Hematopoietic multipotent progenitor cell treated with erythropoietin and hydrocortisone succinate and interleukin-3 and kit ligand, for 4 days (in vitro differentiated cells): ENCODE measurements around the gene HAVCR2.
A peak's percentile ranks its signal among the peaks of the same experiment; 100 is the strongest.

Experiments used
- DNase-seq: peaks from one replicate; pipeline ENCODE4 v3.0.0-alpha.2; 2015

HAVCR2 gene

GRCh38 chr5:157108976-157109375 is at the start of gene HAVCR2:
Gene HAVCR2, minus strand, starts transcription at chr5:157109044. Its CDS starts 61 bp downstream, at chr5:157108983.
- peak; percentile 86 for DNase-seq

DNA sequence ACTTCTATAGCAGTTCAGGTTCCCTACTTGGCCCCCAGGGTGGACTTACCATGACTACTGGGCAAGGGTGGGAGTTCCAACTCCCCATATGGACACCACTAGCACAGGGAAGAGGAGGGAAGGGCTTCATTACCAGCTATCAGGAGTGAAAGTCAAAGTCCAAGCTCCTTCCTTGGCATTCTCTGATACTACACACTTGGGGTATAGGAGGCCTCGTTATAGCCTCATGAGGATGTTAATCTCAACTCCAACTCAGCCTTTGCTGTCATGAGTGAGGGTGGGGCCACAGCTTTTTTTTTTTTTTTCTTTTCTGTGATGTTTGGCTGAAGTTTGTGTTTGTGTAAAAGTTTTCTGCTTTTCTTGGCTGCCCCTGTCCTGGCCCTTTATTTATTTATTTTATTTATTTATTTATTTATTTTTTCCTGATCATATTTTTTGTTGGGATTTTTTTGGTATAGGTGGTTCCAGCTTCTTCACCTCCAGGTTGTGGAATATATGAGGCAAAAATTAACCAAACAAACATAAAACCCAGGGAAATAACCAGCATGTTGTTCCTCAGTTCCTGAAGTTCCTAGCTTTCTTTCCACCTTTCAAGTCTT is 48.5 kb upstream of the HAVCR2 start:
- DNase-seq: no peak

DNA sequence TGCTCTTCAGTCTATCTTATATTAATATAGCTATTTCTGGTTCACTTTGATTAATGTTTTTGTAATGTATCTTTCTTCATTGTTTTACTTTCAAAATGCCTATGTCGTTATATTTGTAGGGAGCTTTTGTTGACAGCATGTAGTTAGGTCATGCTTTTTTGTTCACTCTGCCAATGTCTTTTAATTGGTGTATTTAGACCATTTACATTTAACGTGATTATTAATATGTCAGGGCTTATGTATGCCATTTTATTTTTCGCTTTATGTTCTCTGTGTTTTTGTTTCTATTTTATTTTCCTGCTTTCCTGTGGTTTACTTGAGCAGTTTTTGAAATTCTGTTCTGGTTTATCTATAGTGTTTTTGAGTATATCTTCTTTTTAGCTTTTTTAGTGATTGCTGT is 46.5 kb upstream of the HAVCR2 start:
- DNase-seq: no peak

GRCh38 chr5:157150995-157151394 is 42.2 kb upstream of the HAVCR2 start:
- DNase-seq: no peak

- DNase-seq: peak; percentile 94
These were observed 40.1 kb upstream of the HAVCR2 start for GRCh38 chr5:157148734-157149615.

- peak; percentile 72 for DNase-seq
These were observed 34.5 kb upstream of the HAVCR2 start for GRCh38 chr5:157143127-157143971.

GRCh38 chr5:157142317-157143126 is 33.7 kb upstream of the HAVCR2 start, which contains the start of gene MED7:
Gene MED7, minus strand, starts transcription at chr5:157142865. Its CDS starts 3,434 bp downstream, at chr5:157139431.
- DNase-seq: peak; percentile 99

DNA sequence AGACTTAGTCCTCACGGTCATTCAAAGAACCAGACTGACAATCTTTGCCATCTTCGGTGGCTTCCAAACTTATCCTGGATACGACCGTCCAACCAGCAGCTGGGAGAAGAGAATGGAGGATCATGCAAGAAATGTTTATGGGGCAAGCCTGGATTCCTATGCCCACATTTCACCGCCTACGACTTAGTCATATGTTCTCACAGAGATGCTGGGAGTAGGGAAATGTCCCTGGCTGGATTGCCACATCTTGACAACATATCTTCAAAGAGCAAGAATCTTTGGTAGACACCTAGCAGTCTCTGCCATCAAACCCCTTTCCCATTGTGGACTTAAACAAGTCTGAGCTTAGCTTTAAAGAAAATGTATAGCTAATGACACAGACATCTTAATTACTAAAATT is 28.8 kb upstream of the HAVCR2 start:
- DNase-seq: no peak

- no peak for DNase-seq
These were observed 23.4 kb upstream of the HAVCR2 start for GRCh38 chr5:157132281-157132612.

GRCh38 chr5:157130925-157131324 is 22.1 kb upstream of the HAVCR2 start:
- DNase-seq: peak; percentile 94

DNA sequence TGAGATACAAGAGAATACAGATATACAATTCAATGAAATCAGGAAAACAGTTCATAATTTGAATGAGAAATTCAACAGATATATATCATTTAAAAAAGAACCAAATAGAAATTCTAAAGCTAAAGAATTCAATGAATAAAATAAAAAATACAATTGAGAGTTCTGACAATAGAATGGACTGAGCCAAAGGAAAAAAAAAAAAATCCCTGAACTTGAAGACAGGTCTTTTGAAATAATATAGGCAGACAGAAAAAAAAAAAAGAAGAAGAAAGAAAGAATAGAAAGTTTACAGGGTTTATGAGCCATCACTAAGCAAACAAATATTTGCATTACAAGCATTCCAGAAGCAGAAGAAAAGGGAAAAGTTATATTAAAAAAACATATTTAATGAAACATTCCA is 12.9 kb upstream of the HAVCR2 start:
- no peak for DNase-seq

GRCh38 chr5:157120102-157120501 is 11.3 kb upstream of the HAVCR2 start:
- no peak for DNase-seq

DNA sequence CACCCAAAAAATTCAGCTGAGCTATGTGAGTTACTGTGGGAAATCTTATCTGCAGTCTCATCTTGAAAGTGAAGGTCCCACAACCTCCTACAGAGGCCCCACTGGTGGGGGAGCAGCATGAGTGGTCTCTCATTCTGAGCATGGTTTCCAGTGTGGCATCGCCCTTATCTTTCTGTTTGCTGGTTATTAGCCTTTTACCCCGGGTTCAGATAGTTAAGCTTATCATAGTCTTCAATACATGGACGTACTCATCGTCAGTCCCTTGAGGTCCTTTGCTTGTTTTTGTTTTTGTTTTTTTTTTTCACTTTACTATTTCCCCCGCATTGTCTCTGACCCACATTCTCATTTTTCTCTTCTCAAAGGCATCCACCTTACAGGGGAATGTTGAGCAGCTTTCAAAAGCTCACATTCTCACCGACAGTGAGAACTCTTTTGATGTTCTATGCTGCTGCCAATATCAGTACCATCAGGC is 7.7 kb upstream of the HAVCR2 start:
- DNase-seq: peak; percentile 54

- DNase-seq: peak; percentile 44
These were observed 6.7 kb upstream of the HAVCR2 start for GRCh38 chr5:157115502-157115901.

DNA sequence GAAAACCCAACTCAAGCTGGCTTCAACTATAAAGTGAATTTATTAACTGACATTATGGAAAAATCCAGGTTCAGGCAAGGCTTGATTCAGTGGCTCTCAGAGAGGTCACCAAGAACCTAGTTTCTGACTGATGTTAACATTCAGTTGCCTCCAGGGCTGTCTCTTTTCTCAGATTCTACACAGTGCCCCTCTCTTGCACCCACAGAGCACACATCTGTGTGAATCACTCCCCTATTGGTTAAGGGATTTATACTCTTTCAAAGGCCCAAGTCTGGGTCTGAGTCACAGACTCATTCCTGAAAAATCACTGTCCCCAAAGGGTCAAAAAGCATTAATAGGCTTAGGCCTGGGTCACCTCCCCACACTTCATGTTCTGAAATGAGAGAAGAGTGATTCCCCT is 6.2 kb upstream of the HAVCR2 start:
- DNase-seq: no peak

DNA sequence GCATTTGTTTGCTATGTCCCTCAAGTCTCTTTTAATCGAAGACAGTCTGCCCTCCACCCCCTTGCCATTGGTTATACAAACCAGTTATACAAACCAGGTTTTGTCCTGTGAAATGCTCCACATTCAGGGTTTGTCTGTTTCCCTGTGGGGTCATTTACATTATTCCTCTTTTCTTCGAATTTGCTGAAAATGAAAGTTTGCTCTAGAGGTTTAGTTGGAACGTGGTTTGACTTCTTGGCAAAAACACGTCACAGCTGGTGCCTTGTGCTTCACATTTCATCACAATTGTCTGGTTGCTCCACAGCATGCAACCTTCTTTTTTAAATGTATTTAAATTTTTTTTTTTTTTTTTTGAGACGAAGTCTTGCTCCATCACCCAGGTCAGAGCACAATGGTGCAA is 4.2 kb upstream of the HAVCR2 start:
- DNase-seq: peak; percentile 39

GRCh38 chr5:157109744-157110143 is 900 bp upstream of the HAVCR2 start:
- peak; percentile 78 for DNase-seq

GRCh38 chr5:157107508-157107907 is 1.3 kb downstream of the HAVCR2 start:
- peak; percentile 36 for DNase-seq

GRCh38 chr5:157106630-157107461 is 2.0 kb downstream of the HAVCR2 start:
- peak; percentile 76 for DNase-seq

- DNase-seq: peak; percentile 36
These were observed 8.6 kb downstream of the HAVCR2 start for GRCh38 chr5:157100140-157100679.

GRCh38 chr5:157088342-157088990 is 20.4 kb downstream of the HAVCR2 start:
- no peak for DNase-seq
